Measurements from ENCODE around the gene DIAPH1. TPM values are rescaled to one million over a fixed set of nuclear protein-coding genes. Genes with fewer than 3 reads are reported as not detected.

DIAPH1 gene
- total RNA-seq, 1 experiment from 2014 or later, result 117 TPM

DNA sequence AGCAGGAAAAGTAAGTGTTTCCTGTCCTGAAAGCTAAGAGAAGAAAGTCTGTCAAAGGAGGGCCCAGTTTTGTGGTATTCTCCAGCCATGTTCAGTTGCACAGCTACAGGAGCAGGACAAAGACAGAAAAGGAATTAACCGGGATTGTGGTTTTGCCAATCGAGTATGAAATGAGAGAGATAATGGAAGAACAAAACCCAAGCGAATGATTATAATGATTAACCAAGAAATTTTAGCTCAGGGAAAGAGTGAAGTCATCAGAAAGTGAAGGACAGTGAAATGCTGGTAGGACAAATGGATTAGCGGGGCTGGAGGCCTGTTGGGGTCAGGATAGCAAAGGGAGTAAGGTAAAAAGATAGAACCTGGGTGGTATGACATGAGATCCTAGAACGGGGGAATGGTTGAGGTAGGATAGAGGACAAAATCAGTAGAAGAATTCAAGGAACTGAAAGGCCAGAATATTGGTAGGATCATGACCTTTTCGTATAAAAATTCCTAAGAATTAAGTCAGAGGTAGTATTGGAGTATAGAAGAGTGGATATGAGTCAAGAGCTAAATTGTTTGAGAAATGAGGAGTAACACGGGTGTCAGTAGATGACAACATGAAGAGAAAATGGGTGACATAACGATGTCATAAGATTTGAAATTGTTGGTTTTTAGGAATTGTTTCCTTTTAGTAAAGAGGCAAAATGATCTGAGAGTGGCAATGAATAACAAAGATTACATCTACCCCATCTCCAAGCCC, 52.8 kb downstream of the DIAPH1 start:
- no peak overlapping the region for H3T11ph ChIP-seq (ENCODE audit: low read length)
- Mint-ChIP-seq H3K27me3 (ENCODE audit: low read depth) (no peaks in the 10 kb centered on the region), H3K27ac (peak overlapping the region in 2 of 3 experiments; percentile 59 to 93; a peak in 5 of 7 replicates), H3K4me1 (peaks cover 14 to 15% of the 10 kb centered on the region in 2 experiments), H3K9me3 (no peaks in the 10 kb centered on the region), H3K36me3 (ENCODE audit: insufficient read depth in 1 of 3, low read depth in 3 of 3) (peaks cover 28 to 63% (median 29%) of the 10 kb centered on the region in 3 experiments; a peak in 6 of 7 replicates), H3K4me3 (no peak overlapping the region)
- TF ChIP-seq, protein P1, sequence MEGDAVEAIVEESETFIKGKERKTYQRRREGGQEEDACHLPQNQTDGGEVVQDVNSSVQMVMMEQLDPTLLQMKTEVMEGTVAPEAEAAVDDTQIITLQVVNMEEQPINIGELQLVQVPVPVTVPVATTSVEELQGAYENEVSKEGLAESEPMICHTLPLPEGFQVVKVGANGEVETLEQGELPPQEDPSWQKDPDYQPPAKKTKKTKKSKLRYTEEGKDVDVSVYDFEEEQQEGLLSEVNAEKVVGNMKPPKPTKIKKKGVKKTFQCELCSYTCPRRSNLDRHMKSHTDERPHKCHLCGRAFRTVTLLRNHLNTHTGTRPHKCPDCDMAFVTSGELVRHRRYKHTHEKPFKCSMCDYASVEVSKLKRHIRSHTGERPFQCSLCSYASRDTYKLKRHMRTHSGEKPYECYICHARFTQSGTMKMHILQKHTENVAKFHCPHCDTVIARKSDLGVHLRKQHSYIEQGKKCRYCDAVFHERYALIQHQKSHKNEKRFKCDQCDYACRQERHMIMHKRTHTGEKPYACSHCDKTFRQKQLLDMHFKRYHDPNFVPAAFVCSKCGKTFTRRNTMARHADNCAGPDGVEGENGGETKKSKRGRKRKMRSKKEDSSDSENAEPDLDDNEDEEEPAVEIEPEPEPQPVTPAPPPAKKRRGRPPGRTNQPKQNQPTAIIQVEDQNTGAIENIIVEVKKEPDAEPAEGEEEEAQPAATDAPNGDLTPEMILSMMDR (conservative IDR thresholded peaks at IDR 0.05), result no peak
- H4K5ac ChIP-seq (ENCODE audit: insufficient read length, low read depth, low read length), result no peak overlapping the region
- H3K18ac ChIP-seq (ENCODE audit: insufficient read length, low read depth, low read length), result no peak overlapping the region
- H2BK120ac ChIP-seq (ENCODE audit: low read depth, low read length, poor library complexity, severe bottlenecking), result no peak overlapping the region
- H3K14ac ChIP-seq (ENCODE audit: insufficient read depth, low read length), result no peak overlapping the region
- H3K56ac ChIP-seq (ENCODE audit: insufficient read length, low read depth, low read length), result no peak overlapping the region
- no peak for DNase-seq
- no peak overlapping the region for H3K23ac ChIP-seq (ENCODE audit: insufficient read length, low read depth, low read length)
- no peak overlapping the region for H3K9ac ChIP-seq (ENCODE audit: extremely low read depth, insufficient read length, low read length)
- no peaks in the 10 kb centered on the region for H3K79me2 ChIP-seq (ENCODE audit: insufficient read depth, low read length)
- H2BK20ac ChIP-seq (ENCODE audit: low read depth, low read length, poor library complexity, severe bottlenecking), result no peak overlapping the region
- no peaks in the 10 kb centered on the region for H4K20me1 ChIP-seq (ENCODE audit: control insufficient read depth, insufficient read depth, insufficient read length)
- no peak overlapping the region for H2BK5ac ChIP-seq (ENCODE audit: insufficient read length, low read length)
- no peaks in the 10 kb centered on the region for H3K4me1 ChIP-seq (ENCODE audit: insufficient read depth, low read length)
- WGBS (ENCODE audit: extremely low coverage, insufficient read length, low lambda C conversion rate), result 100% methylated on average over 2 of the region's 8 CpGs
- H3K4me2 ChIP-seq (ENCODE audit: insufficient read depth, insufficient read length, low read length), result no peak overlapping the region
- no peak overlapping the region for H2BK15ac ChIP-seq (ENCODE audit: low read depth, low read length)
- H2AK5ac ChIP-seq (ENCODE audit: insufficient read length, low read length), result no peak overlapping the region
- no peaks in the 10 kb centered on the region for H3K23me2 ChIP-seq (ENCODE audit: insufficient read length, low read depth, low read length, poor library complexity, severe bottlenecking)
- H3K27ac ChIP-seq (ENCODE audit: insufficient read length, low read depth, low read length), result no peak overlapping the region
- H3K27me3 ChIP-seq (ENCODE audit: insufficient read depth, low read length), result no peaks in the 10 kb centered on the region
- H2BK12ac ChIP-seq (ENCODE audit: insufficient read length, low read depth, low read length), result no peak overlapping the region
- H2AFZ ChIP-seq (ENCODE audit: low read length), result no peak overlapping the region
- no peak overlapping the region for H4K8ac ChIP-seq (replicated peaks; ENCODE audit: insufficient read length, low read depth, low read length)
- no peak overlapping the region for H4K91ac ChIP-seq (ENCODE audit: insufficient read length, low read depth, low read length)
- no peak overlapping the region for H3K4ac ChIP-seq (ENCODE audit: low read depth, low read length)
- H3K79me1 ChIP-seq (ENCODE audit: insufficient read depth, low read depth, low read length, poor library complexity, severe bottlenecking), result no peaks in the 10 kb centered on the region
- H3K9me3 ChIP-seq (ENCODE audit: control insufficient read depth, low read depth, low read length), result no peaks in the 10 kb centered on the region

All from H9 (cell line).